Right atrium auricular region (tissue), 2 donors: ENCODE measurements around the gene JSRP1. TPM values are rescaled to one million over a fixed set of nuclear protein-coding genes. Genes with fewer than 3 reads are reported as not detected.

Experiments used
- DNase-seq: peaks from one replicate; pipeline ENCODE4 v3.0.0-alpha.2; 2019; ENCODE audit warnings: low spot score
- H3K27ac ChIP-seq, 2 donors: fragments of 200-600 bp; sonication (generic); 1 replicate in 1 of 2; 2 replicates in 1 of 2; pipeline ENCODE4 v1.5.1; 2016 to 2019
- H3K27me3 ChIP-seq, 2 donors: fragments of 200-600 bp; sonication (generic); one replicate each; pipeline versions ENCODE4 v1.5.1 to v1.6.0; 2017 to 2019
- H3K36me3 ChIP-seq: fragments of 200-600 bp; sonication (generic); one replicate; pipeline ENCODE4 v1.5.1; 2016
- H3K4me1 ChIP-seq, 2 donors: fragments of 200-600 bp; sonication (generic); one replicate each; pipeline versions ENCODE4 v1.5.1 to v1.6.0; 2017 to 2019
- H3K4me3 ChIP-seq, 2 donors: fragments of 200-600 bp; sonication (generic); 1 replicate in 1 of 2; 2 replicates in 1 of 2; pipeline ENCODE4 v1.5.1; 2017 to 2019; ENCODE audit warnings: mild to moderate bottlenecking in 1 of 2, moderate library complexity in 1 of 2
- H3K9me3 ChIP-seq, 2 donors: fragments of 200-600 bp; sonication (generic); one replicate each; pipeline ENCODE4 v1.5.1; 2019
- total RNA-seq, 2 donors: library from RNA; depleted of rRNA; stranded (reverse); fragments of >200 nt; gene quantifications; one replicate each; pipeline ENCODE4 v1.1.0, GENCODE V29; 2016
- TF ChIP-seq, protein P1 (sequence below), 2 donors: fragments of 200-600 bp; sonication (generic); IDR thresholded peaks; one replicate each; pipeline ENCODE4 v1.5.1; 2019; ENCODE audit warnings: antibody characterized with exemption in 2 of 2

The JSRP1 gene
- total RNA-seq, 2 donors from 2014 or later: 0.39 TPM; not detected in 1

- TF ChIP-seq, protein P1, sequence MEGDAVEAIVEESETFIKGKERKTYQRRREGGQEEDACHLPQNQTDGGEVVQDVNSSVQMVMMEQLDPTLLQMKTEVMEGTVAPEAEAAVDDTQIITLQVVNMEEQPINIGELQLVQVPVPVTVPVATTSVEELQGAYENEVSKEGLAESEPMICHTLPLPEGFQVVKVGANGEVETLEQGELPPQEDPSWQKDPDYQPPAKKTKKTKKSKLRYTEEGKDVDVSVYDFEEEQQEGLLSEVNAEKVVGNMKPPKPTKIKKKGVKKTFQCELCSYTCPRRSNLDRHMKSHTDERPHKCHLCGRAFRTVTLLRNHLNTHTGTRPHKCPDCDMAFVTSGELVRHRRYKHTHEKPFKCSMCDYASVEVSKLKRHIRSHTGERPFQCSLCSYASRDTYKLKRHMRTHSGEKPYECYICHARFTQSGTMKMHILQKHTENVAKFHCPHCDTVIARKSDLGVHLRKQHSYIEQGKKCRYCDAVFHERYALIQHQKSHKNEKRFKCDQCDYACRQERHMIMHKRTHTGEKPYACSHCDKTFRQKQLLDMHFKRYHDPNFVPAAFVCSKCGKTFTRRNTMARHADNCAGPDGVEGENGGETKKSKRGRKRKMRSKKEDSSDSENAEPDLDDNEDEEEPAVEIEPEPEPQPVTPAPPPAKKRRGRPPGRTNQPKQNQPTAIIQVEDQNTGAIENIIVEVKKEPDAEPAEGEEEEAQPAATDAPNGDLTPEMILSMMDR (IDR thresholded peaks at IDR 0.05): no peak
- Histone ChIP-seq H3K4me1 (peaks cover 0 to 12% of the 10 kb centered on the region in 2 donors), H3K27ac (no peak overlapping the region), H3K4me3 (no peak overlapping the region), H3K9me3 (no peaks in the 10 kb centered on the region), H3K27me3 (no peaks in the 10 kb centered on the region), H3K36me3 (peaks cover 79% of the 10 kb centered on the region)
- no peak for DNase-seq
Measured at GRCh38 chr19:2226051-2226839, 30.0 kb downstream of the JSRP1 start.

DNA sequence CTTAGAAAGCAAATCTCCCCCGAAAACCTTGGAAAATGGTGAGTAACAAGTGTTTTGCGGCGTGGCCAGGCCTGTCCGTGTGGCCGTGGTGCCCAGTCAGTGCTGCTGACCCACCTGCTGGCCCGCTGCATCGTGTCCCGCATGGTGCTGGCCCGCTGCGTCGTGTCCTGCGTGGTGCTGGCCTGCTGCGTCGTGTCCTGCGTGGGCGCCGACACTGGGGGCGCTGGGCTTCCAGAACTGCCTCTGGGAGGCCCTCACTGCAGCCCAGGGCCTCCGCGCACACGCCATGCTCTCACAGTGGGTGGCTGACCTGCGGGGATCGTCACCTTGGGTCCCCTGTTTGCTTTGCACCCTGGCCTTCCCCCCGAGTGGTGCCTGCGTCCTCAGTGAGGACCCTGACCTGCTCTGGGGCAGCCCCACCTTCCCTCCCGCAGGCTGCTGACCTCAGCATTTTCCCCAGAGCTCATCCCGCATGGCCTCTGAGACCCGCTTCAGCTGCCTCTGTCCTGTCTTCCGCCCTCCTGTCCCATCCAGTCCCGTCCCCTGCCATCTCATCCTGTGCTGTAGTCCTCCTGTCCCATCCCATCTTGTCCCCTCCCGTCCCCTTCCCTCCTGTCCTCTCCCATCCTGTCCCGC lies 30.7 kb downstream of the JSRP1 start:
- H3K9me3 ChIP-seq: no peaks in the 10 kb centered on the region
- DNase-seq: no peak
- peaks cover 0 to 8% of the 10 kb centered on the region in 2 donors for H3K4me1 ChIP-seq
- no peak overlapping the region for H3K4me3 ChIP-seq
- TF ChIP-seq, protein P1 (IDR thresholded peaks at IDR 0.05): no peak
- H3K36me3 ChIP-seq: peaks cover 80% of the 10 kb centered on the region
- no peaks in the 10 kb centered on the region for H3K27me3 ChIP-seq
- H3K27ac ChIP-seq: no peak overlapping the region

DNA sequence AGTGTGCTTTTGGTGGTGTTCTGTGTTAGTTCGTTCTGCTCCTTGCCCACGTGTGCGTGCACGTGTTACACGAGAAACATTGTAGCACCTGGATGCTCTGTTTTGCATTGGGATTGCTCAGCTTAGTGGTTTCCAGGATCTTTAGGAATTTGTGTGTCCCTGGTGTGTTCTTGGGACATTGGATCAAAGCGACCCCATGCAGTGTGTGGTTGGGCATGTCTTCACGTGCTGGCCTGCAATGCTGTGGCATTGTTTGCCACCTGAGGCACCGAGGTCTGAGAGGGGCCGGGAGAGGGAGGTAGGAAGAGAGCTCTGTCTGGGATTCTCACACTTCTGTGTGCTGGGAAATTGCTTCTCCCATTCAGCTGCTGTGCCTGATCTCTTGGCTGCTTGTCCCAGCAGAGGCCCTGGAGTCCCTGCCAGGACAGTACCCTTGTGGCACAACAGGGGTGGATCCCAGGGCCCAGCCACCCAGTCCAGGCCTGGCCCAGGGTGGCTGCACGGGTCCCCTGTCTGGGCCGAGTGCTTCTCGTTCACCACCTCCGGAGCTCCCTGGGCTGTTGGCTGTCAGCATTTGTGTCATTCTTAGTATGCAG lies 31.4 kb downstream of the JSRP1 start:
- no peak overlapping the region for H3K4me3 ChIP-seq
- H3K27me3 ChIP-seq: no peaks in the 10 kb centered on the region
- H3K4me1 ChIP-seq: peaks cover 0 to 8% of the 10 kb centered on the region in 2 donors
- peaks cover 80% of the 10 kb centered on the region for H3K36me3 ChIP-seq
- no peak overlapping the region for H3K27ac ChIP-seq
- H3K9me3 ChIP-seq: no peaks in the 10 kb centered on the region
- TF ChIP-seq, protein P1 (IDR thresholded peaks at IDR 0.05): no peak
- DNase-seq: no peak

DNA sequence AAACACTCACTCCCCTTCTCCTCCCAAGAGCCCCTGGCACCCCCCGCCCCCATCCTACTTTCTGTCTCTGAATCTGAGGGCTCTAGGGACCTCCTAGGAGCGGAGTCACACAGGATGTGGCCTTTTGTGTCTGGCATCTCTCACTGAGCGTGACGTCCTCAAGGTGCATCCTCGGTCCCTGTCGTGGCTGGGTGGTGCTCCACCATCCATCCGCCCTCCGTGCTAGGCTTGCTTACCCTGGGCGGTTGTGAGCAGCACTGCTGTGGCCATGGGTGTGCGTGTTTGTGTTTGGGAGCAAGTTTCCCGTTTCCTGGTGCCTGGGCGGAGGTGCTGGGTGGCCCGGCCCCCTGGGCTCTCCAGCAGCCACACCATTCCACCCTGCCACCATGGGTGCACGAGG lies 32.3 kb downstream of the JSRP1 start:
- Histone ChIP-seq H3K27ac (no peak overlapping the region), H3K36me3 (peaks cover 78% of the 10 kb centered on the region), H3K4me3 (no peak overlapping the region), H3K9me3 (no peaks in the 10 kb centered on the region), H3K27me3 (no peaks in the 10 kb centered on the region), H3K4me1 (peaks cover 0 to 8% of the 10 kb centered on the region in 2 donors)
- TF ChIP-seq, protein P1 (IDR thresholded peaks at IDR 0.05): no peak
- no peak for DNase-seq

- H3K4me1 ChIP-seq: peaks cover 0 to 8% of the 10 kb centered on the region in 2 donors
- no peak for DNase-seq
- H3K4me3 ChIP-seq: no peak overlapping the region
- TF ChIP-seq, protein P1 (IDR thresholded peaks at IDR 0.05): no peak
- no peaks in the 10 kb centered on the region for H3K27me3 ChIP-seq
- no peak overlapping the region for H3K27ac ChIP-seq
- no peaks in the 10 kb centered on the region for H3K9me3 ChIP-seq
- H3K36me3 ChIP-seq: peaks cover 73% of the 10 kb centered on the region
Measured at GRCh38 chr19:2223391-2223790, 32.8 kb downstream of the JSRP1 start.
